ENCODE data around the gene ZNF583. TPM values are rescaled to one million over a fixed set of nuclear protein-coding genes. Genes with fewer than 3 reads are reported as not detected.
A peak's percentile ranks its signal among the peaks of the same experiment; 100 is the strongest.

ZNF583 gene
- 5.7 and 6.0 TPM in 2 replicates for total RNA-seq

- ChIA-PET CTCF (interaction anchor here (0.6 kb wide), 2 partner anchors 11 to 1589 kb away, joined by 3 to 4 read pairs; partner anchors contain the start of gene ZNF582), POLR2A (interaction anchor here (0.6 to 2.0 kb wide), 8 partner anchors 10 to 1365 kb away, joined by 3 to 24 read pairs (median 6); partner anchors contain the start of genes U2AF2, ZNF582, ZNF71 and ZNF787)
- TF ChIP-seq, protein P1, sequence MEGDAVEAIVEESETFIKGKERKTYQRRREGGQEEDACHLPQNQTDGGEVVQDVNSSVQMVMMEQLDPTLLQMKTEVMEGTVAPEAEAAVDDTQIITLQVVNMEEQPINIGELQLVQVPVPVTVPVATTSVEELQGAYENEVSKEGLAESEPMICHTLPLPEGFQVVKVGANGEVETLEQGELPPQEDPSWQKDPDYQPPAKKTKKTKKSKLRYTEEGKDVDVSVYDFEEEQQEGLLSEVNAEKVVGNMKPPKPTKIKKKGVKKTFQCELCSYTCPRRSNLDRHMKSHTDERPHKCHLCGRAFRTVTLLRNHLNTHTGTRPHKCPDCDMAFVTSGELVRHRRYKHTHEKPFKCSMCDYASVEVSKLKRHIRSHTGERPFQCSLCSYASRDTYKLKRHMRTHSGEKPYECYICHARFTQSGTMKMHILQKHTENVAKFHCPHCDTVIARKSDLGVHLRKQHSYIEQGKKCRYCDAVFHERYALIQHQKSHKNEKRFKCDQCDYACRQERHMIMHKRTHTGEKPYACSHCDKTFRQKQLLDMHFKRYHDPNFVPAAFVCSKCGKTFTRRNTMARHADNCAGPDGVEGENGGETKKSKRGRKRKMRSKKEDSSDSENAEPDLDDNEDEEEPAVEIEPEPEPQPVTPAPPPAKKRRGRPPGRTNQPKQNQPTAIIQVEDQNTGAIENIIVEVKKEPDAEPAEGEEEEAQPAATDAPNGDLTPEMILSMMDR (IDR thresholded peaks at IDR 0.05) = no peak
- peak; percentile 93 for DNase-seq
- ATAC-seq (ENCODE audit: low read depth) = peak; percentile 87
- Mint-ChIP-seq H3K27ac (peak within 1 kb of the TSS; percentile 96), H3K36me3 (ENCODE audit: low read depth) (peaks cover 67% of the 10 kb centered on the region), H3K4me3 (peak within 1 kb of the TSS; percentile 95), H3K9me3 (peaks cover 45% of the 10 kb centered on the region), H3K27me3 (no peaks in the 10 kb centered on the region), H3K4me1 (peaks cover 29% of the 10 kb centered on the region)
- intact Hi-C loops (cut with micrococcal nuclease) = loop anchor here (1.0 to 10.0 kb wide), 5 partner anchors 11 to 267 kb away; partner anchors contain the start of genes ZFP28, ZNF470, ZNF582 and ZNF71
Measured at GRCh38 chr19:56403764-56404704, at the start of gene ZNF583. Gene ZNF583, plus strand, starts transcription at chr19:56404332. Its CDS starts 2,783 bp downstream, at chr19:56407115.

DNA sequence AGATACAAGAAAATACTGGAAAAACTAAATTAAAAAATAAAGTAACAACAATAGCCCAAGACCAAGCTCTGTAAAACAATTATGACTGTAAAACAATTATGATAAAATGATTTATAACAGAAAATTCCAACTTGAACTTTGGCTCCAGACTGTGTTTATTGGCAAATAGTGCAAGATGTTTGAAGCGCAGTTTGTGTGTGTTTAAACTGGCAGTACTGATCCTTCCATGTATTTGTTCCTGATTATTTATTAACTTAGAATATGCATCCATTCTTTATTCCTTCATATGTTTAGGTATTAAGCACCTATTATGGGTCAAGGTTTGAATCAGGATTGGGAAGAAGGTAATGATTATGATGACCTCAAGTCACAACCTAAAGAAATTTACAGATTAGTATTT, 48.6 kb upstream of the ZNF583 start:
- Mint-ChIP-seq H3K36me3 (ENCODE audit: low read depth) (peaks cover 8% of the 10 kb centered on the region), H3K27ac (no peak overlapping the region), H3K27me3 (no peaks in the 10 kb centered on the region), H3K9me3 (peaks cover 13% of the 10 kb centered on the region), H3K4me1 (no peaks in the 10 kb centered on the region), H3K4me3 (no peak overlapping the region)
- intact Hi-C loops (cut with micrococcal nuclease) = no loop called here
- ChIA-PET CTCF (no interaction called here), POLR2A (no interaction called here)
- DNase-seq (no peak), ATAC-seq (ENCODE audit: low read depth) (no peak)
- TF ChIP-seq, protein P1 (IDR thresholded peaks at IDR 0.05) = no peak

DNA sequence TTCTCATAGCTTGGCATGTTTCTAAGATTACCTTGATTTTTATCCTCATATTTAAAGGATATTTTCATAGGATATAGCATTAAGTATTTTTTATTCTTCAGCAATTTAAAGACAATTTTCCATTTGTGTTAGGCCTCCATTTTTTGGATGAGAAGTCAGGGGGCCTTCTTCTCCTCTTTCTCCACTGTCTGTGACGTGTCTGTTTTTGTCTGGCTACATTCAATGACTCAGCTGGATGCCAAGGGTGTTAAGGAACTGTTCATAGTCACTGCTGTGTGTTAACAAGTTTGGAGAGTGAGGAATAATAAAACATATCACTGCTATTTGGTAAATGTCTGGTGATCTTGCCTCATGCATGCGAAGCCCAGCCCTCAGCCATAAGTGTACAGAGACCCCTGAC, 47.2 kb upstream of the ZNF583 start:
- TF ChIP-seq, protein P1 (IDR thresholded peaks at IDR 0.05) = no peak
- H3K27me3 Mint-ChIP-seq = no peaks in the 10 kb centered on the region
- intact Hi-C loops (cut with micrococcal nuclease) = no loop called here
- peaks cover 19% of the 10 kb centered on the region for H3K9me3 Mint-ChIP-seq
- H3K27ac Mint-ChIP-seq = no peak overlapping the region
- no peaks in the 10 kb centered on the region for H3K4me1 Mint-ChIP-seq
- POLR2A ChIA-PET = no interaction called here
- no peak overlapping the region for H3K4me3 Mint-ChIP-seq
- H3K36me3 Mint-ChIP-seq (ENCODE audit: low read depth) = peaks cover 15% of the 10 kb centered on the region
- ATAC-seq (ENCODE audit: low read depth) (no peak), DNase-seq (no peak)
- CTCF ChIA-PET = no interaction called here

DNA sequence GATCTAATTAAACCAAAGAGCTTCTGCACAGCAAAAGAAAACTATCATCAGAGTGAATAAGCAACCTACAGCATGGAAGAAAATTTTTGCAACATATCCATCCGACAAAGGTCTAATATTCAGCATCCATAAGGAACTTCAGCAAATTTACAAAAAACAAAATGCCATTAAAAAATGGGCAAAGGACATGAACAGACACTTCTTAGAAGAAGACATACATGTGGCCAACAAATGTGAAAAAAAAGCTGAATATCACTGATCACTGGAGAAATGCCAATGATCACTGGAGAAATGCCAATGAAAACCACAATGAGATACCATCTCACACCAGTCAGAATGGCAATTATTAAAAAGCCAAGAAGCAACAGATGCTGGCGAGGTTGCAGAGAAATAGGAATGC, 43.3 kb upstream of the ZNF583 start:
- Mint-ChIP-seq H3K27me3 (no peaks in the 10 kb centered on the region), H3K4me1 (no peaks in the 10 kb centered on the region), H3K27ac (no peak overlapping the region), H3K36me3 (ENCODE audit: low read depth) (peaks cover 21% of the 10 kb centered on the region), H3K4me3 (no peak overlapping the region), H3K9me3 (peaks cover 37% of the 10 kb centered on the region)
- TF ChIP-seq, protein P1 (IDR thresholded peaks at IDR 0.05) = no peak
- DNase-seq = no peak
- ATAC-seq (ENCODE audit: low read depth) = no peak
- POLR2A ChIA-PET = no interaction called here
- intact Hi-C loops (cut with micrococcal nuclease) = no loop called here
- CTCF ChIA-PET = no interaction called here

Data from activated B cell treated with CpG ODN at 0.5 μM for 24 hours (primary cell).